Measurements from ENCODE around the gene SLC27A6. TPM values are rescaled to one million over a fixed set of nuclear protein-coding genes. Genes with fewer than 3 reads are reported as not detected.

Gene SLC27A6
- total and polyA plus RNA-seq, 2 of the 13 experiments (the other 11 are each of a cell fraction or from before 2014, with no cell fraction given), result not detected

DNA sequence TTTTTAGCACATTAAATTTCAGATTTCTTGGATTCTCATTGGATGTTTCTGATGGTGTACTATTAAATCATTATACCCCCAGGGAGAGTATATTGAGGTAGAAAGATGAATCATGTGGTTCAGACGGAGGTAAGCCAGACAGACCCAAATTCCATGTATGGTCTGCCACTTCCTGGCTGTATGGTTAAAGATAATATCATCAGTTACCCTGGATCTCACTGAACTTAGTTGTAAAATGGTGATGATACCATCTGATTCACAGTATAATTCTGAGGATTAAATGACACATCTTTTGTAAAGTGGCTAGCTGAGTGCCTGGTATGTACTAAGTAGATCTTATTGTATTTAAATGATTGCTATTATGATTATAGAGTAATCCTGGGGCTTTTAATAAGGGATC is 9.3 kb downstream of the SLC27A6 start:
- H2AFZ ChIP-seq (ENCODE audit: low read length), result no peak overlapping the region
- ATAC-seq (no peak), DNase-seq (ENCODE audit: low spot score) (no peak), FAIRE-seq (no peak)
- H3K4me1 ChIP-seq (ENCODE audit: insufficient read depth, low read length), result no peaks in the 10 kb centered on the region
- H4K20me1 ChIP-seq (ENCODE audit: insufficient read depth, low read length), result no peaks in the 10 kb centered on the region
- no peak overlapping the region for H3K4me2 ChIP-seq (ENCODE audit: low read depth, low read length)
- H3K27me3 ChIP-seq (ENCODE audit: control insufficient read depth in 1 of 2, insufficient read depth in 2 of 2, low read length in 2 of 2), result no peaks in the 10 kb centered on the region
- ChIA-PET POLR2A (interaction anchor here (0.7 kb wide), 1 partner anchor 893 kb away, joined by 3 read pairs; no protein-coding TSS in a partner anchor), CTCF (ENCODE audit: low intra/inter-chr PET ratio, low total read pairs) (no interaction called here)
- no peak overlapping the region for H3K9ac ChIP-seq (ENCODE audit: insufficient read depth, low read depth, low read length)
- H3K27ac ChIP-seq (ENCODE audit: extremely low read length, insufficient read depth, low read length), result no peak overlapping the region
- no peaks in the 10 kb centered on the region for H3K9me3 ChIP-seq (ENCODE audit: low read length)
- no peak overlapping the region for H3K4me3 ChIP-seq (replicated peaks in 1 of 3; ENCODE audit: insufficient read depth in 1 of 3, low read depth in 2 of 3, low read length in 3 of 3)
- in situ Hi-C loops (cut with HindIII; ENCODE audit: extremely low pct_ligation_motif_present, low pct_unique_long_range_greater_than_20kb) (no loop called here), intact Hi-C loops (cut with micrococcal nuclease; ENCODE audit: unreplicated experiment) (no loop called here)
- TF ChIP-seq ZNF589 (CRISPR knock-in tag; conservative IDR thresholded peaks at IDR 0.05) (no peak), ZNF816 (CRISPR knock-in tag; IDR thresholded peaks at IDR 0.05; ENCODE audit: borderline replicate concordance) (no peak), ZFP41 (CRISPR knock-in tag; IDR thresholded peaks at IDR 0.05; ENCODE audit: borderline replicate concordance) (no peak), NFIC (IDR thresholded peaks at IDR 0.05; ENCODE audit: low read length) (no peak), LCORL (IDR thresholded peaks at IDR 0.05) (no peak), LCORL (CRISPR knock-in tag; IDR thresholded peaks at IDR 0.05) (no peak), HDAC2 (CRISPR knock-in tag; IDR thresholded peaks at IDR 0.05) (no peak), ZSCAN20 (CRISPR knock-in tag; IDR thresholded peaks at IDR 0.05; ENCODE audit: borderline replicate concordance) (no peak)
- TF ChIP-seq, protein P1, sequence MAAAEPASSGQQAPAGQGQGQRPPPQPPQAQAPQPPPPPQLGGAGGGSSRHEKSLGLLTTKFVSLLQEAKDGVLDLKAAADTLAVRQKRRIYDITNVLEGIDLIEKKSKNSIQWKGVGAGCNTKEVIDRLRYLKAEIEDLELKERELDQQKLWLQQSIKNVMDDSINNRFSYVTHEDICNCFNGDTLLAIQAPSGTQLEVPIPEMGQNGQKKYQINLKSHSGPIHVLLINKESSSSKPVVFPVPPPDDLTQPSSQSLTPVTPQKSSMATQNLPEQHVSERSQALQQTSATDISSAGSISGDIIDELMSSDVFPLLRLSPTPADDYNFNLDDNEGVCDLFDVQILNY (CRISPR knock-in tag; conservative IDR thresholded peaks at IDR 0.05), result no peak
- no peaks in the 10 kb centered on the region for H3K36me3 ChIP-seq (replicated peaks in 1 of 2; ENCODE audit: control insufficient read depth in 1 of 2, insufficient read depth in 2 of 2, low read length in 2 of 2)
- 0% methylated on average over 1 of the region's 1 CpG for WGBS (ENCODE audit: low lambda C conversion rate)
- H3K79me2 ChIP-seq (ENCODE audit: insufficient read depth, low read length), result no peaks in the 10 kb centered on the region
- BruUV-seq (replicated peaks), result no TSS peak

DNA sequence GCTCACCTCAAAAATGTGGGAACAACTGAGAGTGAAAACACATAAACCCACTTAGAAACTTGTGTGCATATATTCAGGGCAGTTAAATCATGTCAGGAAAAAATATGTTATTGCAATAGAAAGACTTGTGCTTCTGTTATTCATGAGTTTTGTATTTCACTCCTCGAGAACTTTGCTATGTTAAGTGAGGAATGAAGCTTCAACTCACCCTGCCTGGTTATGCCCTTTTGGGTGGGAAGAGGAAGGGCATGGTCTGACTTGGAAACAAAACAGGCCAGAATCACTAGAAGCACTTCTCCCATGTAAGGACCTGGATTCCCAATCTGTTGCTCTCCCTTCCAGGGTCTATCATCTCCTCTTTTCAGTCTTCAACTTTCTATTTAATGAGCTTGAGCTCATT is 14.5 kb downstream of the SLC27A6 start:
- ATAC-seq (no peak), FAIRE-seq (no peak), DNase-seq (ENCODE audit: low spot score) (no peak)
- POLR2A ChIA-PET, result no interaction called here
- CTCF ChIA-PET (ENCODE audit: low intra/inter-chr PET ratio, low total read pairs), result no interaction called here
- H2AFZ ChIP-seq (ENCODE audit: low read length), result no peak overlapping the region
- H3K4me2 ChIP-seq (ENCODE audit: low read depth, low read length), result no peak overlapping the region
- no peaks in the 10 kb centered on the region for H3K27me3 ChIP-seq (ENCODE audit: control insufficient read depth in 1 of 2, insufficient read depth in 2 of 2, low read length in 2 of 2)
- BruUV-seq (replicated peaks), result no TSS peak
- H3K27ac ChIP-seq (ENCODE audit: extremely low read length, insufficient read depth, low read length), result no peak overlapping the region
- no peaks in the 10 kb centered on the region for H4K20me1 ChIP-seq (ENCODE audit: insufficient read depth, low read length)
- in situ Hi-C loops (cut with HindIII; ENCODE audit: extremely low pct_ligation_motif_present, low pct_unique_long_range_greater_than_20kb), result no loop called here
- no peaks in the 10 kb centered on the region for H3K36me3 ChIP-seq (replicated peaks in 1 of 2; ENCODE audit: control insufficient read depth in 1 of 2, insufficient read depth in 2 of 2, low read length in 2 of 2)
- H3K79me2 ChIP-seq (ENCODE audit: insufficient read depth, low read length), result no peaks in the 10 kb centered on the region
- intact Hi-C loops (cut with micrococcal nuclease; ENCODE audit: unreplicated experiment), result no loop called here
- no peaks in the 10 kb centered on the region for H3K4me1 ChIP-seq (ENCODE audit: insufficient read depth, low read length)
- H3K4me3 ChIP-seq (replicated peaks in 1 of 3; ENCODE audit: insufficient read depth in 1 of 3, low read depth in 2 of 3, low read length in 3 of 3), result no peak overlapping the region
- 0% methylated on average over 1 of the region's 1 CpG for WGBS (ENCODE audit: low lambda C conversion rate)
- TF ChIP-seq NCOR1 (IDR thresholded peaks at IDR 0.05; ENCODE audit: borderline replicate concordance, low read length) (no peak), ARNTL (CRISPR knock-in tag; IDR thresholded peaks at IDR 0.05) (no peak), TCF7L2 (IDR thresholded peaks at IDR 0.05; ENCODE audit: low read depth, low read length) (no peak), SATB2 (CRISPR knock-in tag; IDR thresholded peaks at IDR 0.05) (no peak), PRPF4 (IDR thresholded peaks at IDR 0.05; ENCODE audit: low read depth, low read length, poor library complexity, severe bottlenecking) (no peak), ZFP41 (CRISPR knock-in tag; IDR thresholded peaks at IDR 0.05; ENCODE audit: borderline replicate concordance) (no peak), RFXAP (CRISPR knock-in tag; IDR thresholded peaks at IDR 0.05; ENCODE audit: borderline replicate concordance) (no peak), PPARG (CRISPR knock-in tag; conservative IDR thresholded peaks at IDR 0.05) (no peak), JUND (CRISPR knock-in tag; IDR thresholded peaks at IDR 0.05) (no peak), ZNF589 (CRISPR knock-in tag; conservative IDR thresholded peaks at IDR 0.05) (no peak)
- no peak overlapping the region for H3K9ac ChIP-seq (ENCODE audit: insufficient read depth, low read depth, low read length)
- H3K9me3 ChIP-seq (ENCODE audit: low read length), result no peaks in the 10 kb centered on the region
